CD4-positive, alpha-beta T cell (primary cell): ENCODE data around the gene CA4. TPM values are rescaled to one million over a fixed set of nuclear protein-coding genes. Genes with fewer than 3 reads are reported as not detected.

Source experiments
- ATAC-seq: fragments of 200-7000 bp; cut with Tn5 transposase; one replicate; pipeline ENCODE4 v1.10.0; 2022; ENCODE audit warnings: mild to moderate bottlenecking; ENCODE audit not compliant: poor library complexity
- CTCF ChIA-PET: fragments of 350-600 bp; sonication (Branson Sonifier 250); formaldehyde crosslinking; loops from one replicate; lab custom pipeline; 2021; ENCODE audit warnings: antibody characterized with exemption, inconsistent platforms; lab: Charles Lee
- POLR2A ChIA-PET: fragments of 350-600 bp; sonication (Branson Sonifier 250); formaldehyde crosslinking; loops from one replicate; lab custom pipeline; 2021; ENCODE audit warnings: antibody characterized with exemption, inconsistent platforms; lab: Charles Lee
- DNase-seq, 14 experiments: peaks; one replicate each; pipeline ENCODE4 v3.0.0-alpha.2; 2013 to 2020; ENCODE audit warnings: mixed read lengths in 2 of 14
- H3K27ac ChIP-seq, 2 donors: one replicate each; pipeline versions ENCODE4 v1.5.1 to v1.7.0; 2013; ENCODE audit warnings: low read length in 2 of 2, low read depth in 1 of 2, mild to moderate bottlenecking in 1 of 2
- H3K27me3 ChIP-seq, 2 experiments: 1 replicate in 1 of 2; 2 replicates in 1 of 2; pipeline versions ENCODE4 v1.6.1 to v1.7.0; 2013; ENCODE audit warnings: low read length in 2 of 2, control low read depth in 1 of 2, mild to moderate bottlenecking in 1 of 2, moderate library complexity in 1 of 2; ENCODE audit not compliant: insufficient read depth in 2 of 2, control insufficient read depth in 1 of 2
- H3K36me3 ChIP-seq: one replicate; pipeline ENCODE4 v1.6.1; 2013; ENCODE audit warnings: low read length, control low read depth; ENCODE audit not compliant: insufficient read depth
- H3K4me1 ChIP-seq: one replicate; pipeline ENCODE4 v1.6.1; 2013; ENCODE audit warnings: low read length, control low read depth; ENCODE audit not compliant: insufficient read depth
- H3K4me3 ChIP-seq: one replicate; pipeline ENCODE4 v1.5.1; 2013; ENCODE audit warnings: mild to moderate bottlenecking, low read length, moderate library complexity
- H3K9me3 ChIP-seq, 2 experiments: 1 replicate in 1 of 2; 2 replicates in 1 of 2; pipeline versions ENCODE4 v1.6.1 to v1.7.0; 2013; ENCODE audit warnings: low read length in 2 of 2, mild to moderate bottlenecking in 2 of 2, control low read depth in 1 of 2, moderate library complexity in 1 of 2; ENCODE audit not compliant: control insufficient read depth in 1 of 2, insufficient read depth in 1 of 2
- H3K27ac Mint-ChIP-seq: one replicate; pipeline ENCODE4 v1.8.0; 2020; ENCODE audit warnings: mixed read lengths
- H3K27me3 Mint-ChIP-seq: one replicate; pipeline ENCODE4 v1.8.0; 2021; ENCODE audit warnings: mixed read lengths
- H3K36me3 Mint-ChIP-seq: one replicate; pipeline ENCODE4 v1.8.0; 2021; ENCODE audit warnings: low read depth, mixed read lengths
- H3K4me1 Mint-ChIP-seq: one replicate; pipeline ENCODE4 v1.8.0; 2021; ENCODE audit warnings: low read depth, mixed read lengths
- H3K4me3 Mint-ChIP-seq: one replicate; pipeline ENCODE4 v1.8.0; 2020; ENCODE audit warnings: mild to moderate bottlenecking, mixed read lengths
- H3K9me3 Mint-ChIP-seq: one replicate; pipeline ENCODE4 v1.8.0; 2020; ENCODE audit warnings: mixed read lengths
- CTCF ChIP-seq: fragments of 200-600 bp; IDR thresholded peaks from one replicate; pipeline ENCODE4 v1.8.0; 2022; ENCODE audit warnings: antibody characterized with exemption, mild to moderate bottlenecking
- intact Hi-C, 2 experiments: fragments of 100-400 bp; cut with DNase I in 1 of 2; cut with micrococcal nuclease in 1 of 2; formaldehyde crosslinking; loops; one replicate each; pipeline versions ENCODE4 v1.15.1 to v1.9.0; 2023 to 2025; cut with DNase I, micrococcal nuclease
- total RNA-seq, 174 experiments: library from RNA in 2 of 174; stranded (reverse) in 2 of 174; gene quantifications; one replicate each; pipeline ENCODE4 v1.2.3 and lab custom pipeline; 2021 to 2026

The CA4 gene
- total RNA-seq, 2 experiments from 2014 or later: not detected

GRCh38 chr17:60139438-60140285 is 10.1 kb upstream of the CA4 start:
- H3K36me3 Mint-ChIP-seq: no peaks in the 10 kb centered on the region
- H3K27me3 Mint-ChIP-seq: peaks cover 76% of the 10 kb centered on the region
- Histone ChIP-seq H3K9me3 (peaks cover 0 to 36% of the 10 kb centered on the region in 2 experiments), H3K27ac (no peak overlapping the region), H3K4me3 (no peak overlapping the region), H3K36me3 (no peaks in the 10 kb centered on the region), H3K27me3 (peaks cover 55 to 58% of the 10 kb centered on the region in 2 experiments), H3K4me1 (peaks cover 43% of the 10 kb centered on the region)
- H3K9me3 Mint-ChIP-seq: no peaks in the 10 kb centered on the region
- ChIA-PET CTCF (interaction anchor here (0.7 to 1.4 kb wide), 4 partner anchors 10 to 66 kb away, joined by 3 to 5 read pairs (median 4); no protein-coding TSS in a partner anchor), POLR2A (no interaction called here)
- peaks cover 30% of the 10 kb centered on the region for H3K4me1 Mint-ChIP-seq
- ATAC-seq: peak; percentile 62
- intact Hi-C loops: no loop called here
- DNase-seq: peak; percentile 47 to 84 (median 62)
- H3K4me3 Mint-ChIP-seq: no peak overlapping the region
- no peak overlapping the region for H3K27ac Mint-ChIP-seq
- peak; percentile 52 for TF ChIP-seq CTCF

- POLR2A ChIA-PET: interaction anchor here (0.5 to 1.2 kb wide), 2 partner anchors 251 to 416 kb away, joined by 3 read pairs; partner anchors contain the start of gene USP32
- Mint-ChIP-seq H3K36me3 (no peaks in the 10 kb centered on the region), H3K4me3 (no peak overlapping the region), H3K9me3 (no peaks in the 10 kb centered on the region), H3K27me3 (peaks cover 93% of the 10 kb centered on the region), H3K4me1 (peaks cover 18% of the 10 kb centered on the region), H3K27ac (no peak overlapping the region)
- CTCF ChIA-PET: interaction anchor here (1.1 kb wide), 1 partner anchor 34 kb away, joined by 3 read pairs; no protein-coding TSS in a partner anchor
- ATAC-seq (no peak), DNase-seq (no peak)
- no peaks in the 10 kb centered on the region for H3K36me3 ChIP-seq
- peaks cover 0 to 36% of the 10 kb centered on the region in 2 experiments for H3K9me3 ChIP-seq
- H3K27ac ChIP-seq: no peak overlapping the region
- peaks cover 30% of the 10 kb centered on the region for H3K4me1 ChIP-seq
- no peak for TF ChIP-seq CTCF
- intact Hi-C loops: loop anchor here in 1 of 2 experiments (1.0 kb wide), 1 partner anchor 295 kb away; no protein-coding TSS in a partner anchor
- H3K4me3 ChIP-seq: no peak overlapping the region
- H3K27me3 ChIP-seq: peaks cover 62 to 72% of the 10 kb centered on the region in 2 experiments
Observed at GRCh38 chr17:60141111-60142018, 8.4 kb upstream of the CA4 start.

GRCh38 chr17:60142872-60143499 is 6.8 kb upstream of the CA4 start:
- peaks cover 67 to 86% of the 10 kb centered on the region in 2 experiments for H3K27me3 ChIP-seq
- intact Hi-C loops: loop anchor here (1.0 kb wide), 2 partner anchors 291 to 293 kb away; no protein-coding TSS in a partner anchor
- POLR2A ChIA-PET: no interaction called here

More at GRCh38 chr17:60142872-60143499, 6.8 kb upstream of the CA4 start:
- H3K27ac Mint-ChIP-seq: no peak overlapping the region
- H3K27me3 Mint-ChIP-seq: peaks cover 96% of the 10 kb centered on the region
- H3K4me3 Mint-ChIP-seq: no peak overlapping the region
- no peak overlapping the region for H3K27ac ChIP-seq
- DNase-seq: peak; percentile 60 to 82 (median 66)
- no peaks in the 10 kb centered on the region for H3K36me3 Mint-ChIP-seq
- no peaks in the 10 kb centered on the region for H3K36me3 ChIP-seq
- ATAC-seq: peak; percentile 78
- CTCF ChIA-PET: interaction anchor here (1.3 kb wide), 1 partner anchor 34 kb away, joined by 3 read pairs; no protein-coding TSS in a partner anchor
- H3K9me3 Mint-ChIP-seq: no peaks in the 10 kb centered on the region
- peaks cover 18% of the 10 kb centered on the region for H3K4me1 Mint-ChIP-seq
- H3K4me3 ChIP-seq: no peak overlapping the region
- peaks cover 30% of the 10 kb centered on the region for H3K4me1 ChIP-seq
- peaks cover 0 to 36% of the 10 kb centered on the region in 2 experiments for H3K9me3 ChIP-seq
- peak; percentile 71 for TF ChIP-seq CTCF
